Thyroid gland (tissue), 4 donors: Measurements from ENCODE around the gene METTL9.

Source experiments
- CTCF ChIP-seq, 6 experiments: fragments of 200-600 bp in 3 of 6; fragments of 450-650 bp in 3 of 6; sonication (generic) in 3 of 6; IDR thresholded peaks; one replicate each; pipeline ENCODE4 v1.5.1; 2016 to 2019; ENCODE audit warnings: antibody characterized with exemption in 6 of 6, mild to moderate bottlenecking in 2 of 6, inconsistent platforms in 1 of 6, moderate library complexity in 1 of 6
- POLR2A ChIP-seq, 2 donors: fragments of 450-650 bp; IDR thresholded peaks; one replicate each; pipeline ENCODE4 v1.6.1; 2017; ENCODE audit warnings: antibody characterized with exemption in 2 of 2, mild to moderate bottlenecking in 2 of 2, moderate library complexity in 1 of 2

GRCh38 chr16:21639493-21639892 lies 40.1 kb downstream of the METTL9 start:
- no peak for TF ChIP-seq CTCF (IDR thresholded peaks at IDR 0.05)
- TF ChIP-seq POLR2A (IDR thresholded peaks at IDR 0.05), result no peak
